ENCODE measurements around the gene ZFP36L1.
A peak's percentile ranks its signal among the peaks of the same experiment; 100 is the strongest.

ZFP36L1 gene

DNA sequence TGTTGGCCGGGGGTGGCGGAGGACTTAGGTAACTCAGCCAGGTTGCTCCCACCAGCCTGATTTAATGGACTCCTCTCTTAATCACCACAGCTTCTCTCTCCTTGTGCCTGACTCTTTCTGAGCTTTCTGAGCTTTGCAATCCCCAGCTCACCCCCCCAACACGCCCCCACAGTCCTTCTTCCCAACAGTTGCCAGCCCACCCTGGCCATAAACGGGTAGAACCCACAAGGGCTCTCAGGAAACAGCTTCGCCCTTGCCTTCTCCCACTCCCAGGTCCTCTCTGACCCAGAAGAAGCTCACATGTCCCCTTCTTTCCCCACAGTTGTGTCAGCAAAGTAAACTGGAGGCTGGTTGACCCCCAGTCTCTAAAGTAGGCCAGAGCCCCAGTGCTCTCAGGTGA, 32.9 kb downstream of the ZFP36L1 start:
- no peak for DNase-seq (ENCODE audit: extremely low read depth, low read depth)
- TF ChIP-seq, protein P1, sequence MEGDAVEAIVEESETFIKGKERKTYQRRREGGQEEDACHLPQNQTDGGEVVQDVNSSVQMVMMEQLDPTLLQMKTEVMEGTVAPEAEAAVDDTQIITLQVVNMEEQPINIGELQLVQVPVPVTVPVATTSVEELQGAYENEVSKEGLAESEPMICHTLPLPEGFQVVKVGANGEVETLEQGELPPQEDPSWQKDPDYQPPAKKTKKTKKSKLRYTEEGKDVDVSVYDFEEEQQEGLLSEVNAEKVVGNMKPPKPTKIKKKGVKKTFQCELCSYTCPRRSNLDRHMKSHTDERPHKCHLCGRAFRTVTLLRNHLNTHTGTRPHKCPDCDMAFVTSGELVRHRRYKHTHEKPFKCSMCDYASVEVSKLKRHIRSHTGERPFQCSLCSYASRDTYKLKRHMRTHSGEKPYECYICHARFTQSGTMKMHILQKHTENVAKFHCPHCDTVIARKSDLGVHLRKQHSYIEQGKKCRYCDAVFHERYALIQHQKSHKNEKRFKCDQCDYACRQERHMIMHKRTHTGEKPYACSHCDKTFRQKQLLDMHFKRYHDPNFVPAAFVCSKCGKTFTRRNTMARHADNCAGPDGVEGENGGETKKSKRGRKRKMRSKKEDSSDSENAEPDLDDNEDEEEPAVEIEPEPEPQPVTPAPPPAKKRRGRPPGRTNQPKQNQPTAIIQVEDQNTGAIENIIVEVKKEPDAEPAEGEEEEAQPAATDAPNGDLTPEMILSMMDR (IDR thresholded peaks at IDR 0.05; ENCODE audit: low read depth, low read length), result no peak

DNA sequence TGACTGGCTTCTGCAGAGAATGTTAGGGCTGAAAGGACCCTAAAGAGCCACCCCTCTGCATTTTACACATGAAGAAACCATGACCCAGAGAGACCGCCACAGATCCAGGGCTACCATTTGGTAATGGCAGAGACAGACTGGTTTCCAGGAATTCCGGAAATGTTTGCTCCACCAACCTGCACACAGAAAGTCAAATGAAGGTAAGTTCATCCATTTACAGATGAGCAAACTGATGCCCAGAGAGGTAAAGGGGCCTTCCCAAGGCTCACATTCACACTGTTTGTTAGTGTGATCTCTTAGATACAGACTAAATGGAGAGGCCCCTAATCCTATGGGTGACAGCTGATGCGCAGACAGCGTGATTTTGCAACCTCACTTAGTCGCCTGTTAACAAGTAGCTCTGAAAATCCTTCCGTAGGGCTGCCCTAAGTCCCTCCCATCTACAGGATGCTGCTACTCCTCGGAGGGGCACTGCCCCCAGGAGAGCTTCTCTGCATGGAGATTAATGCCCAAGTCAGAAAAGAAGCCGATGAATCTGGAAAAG, 33.8 kb downstream of the ZFP36L1 start:
- TF ChIP-seq, protein P1 (IDR thresholded peaks at IDR 0.05; ENCODE audit: low read depth, low read length), result no peak
- no peak for DNase-seq (ENCODE audit: extremely low read depth, low read depth)

DNA sequence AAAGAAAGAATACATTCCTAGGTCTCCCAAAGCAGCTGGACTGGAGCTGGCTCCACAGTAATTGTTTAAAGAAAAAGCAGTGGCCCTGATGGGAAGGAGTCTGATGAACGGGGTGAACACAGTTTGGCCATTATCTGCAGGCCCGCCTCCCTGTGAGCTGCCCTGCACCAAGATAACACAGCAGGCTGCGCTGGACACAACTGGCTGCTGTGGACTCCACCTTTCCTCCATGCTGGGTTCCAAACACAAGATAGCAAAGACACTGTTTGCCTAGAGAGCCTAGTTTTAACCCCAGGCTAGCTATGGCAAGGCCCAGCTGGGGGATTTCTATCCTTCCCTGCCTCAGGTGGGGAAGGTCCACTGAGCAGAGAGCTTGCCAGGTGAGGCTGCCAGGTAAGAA, 34.6 kb downstream of the ZFP36L1 start:
- no peak for DNase-seq (ENCODE audit: extremely low read depth, low read depth)
- TF ChIP-seq, protein P1 (IDR thresholded peaks at IDR 0.05; ENCODE audit: low read depth, low read length), result no peak

DNA sequence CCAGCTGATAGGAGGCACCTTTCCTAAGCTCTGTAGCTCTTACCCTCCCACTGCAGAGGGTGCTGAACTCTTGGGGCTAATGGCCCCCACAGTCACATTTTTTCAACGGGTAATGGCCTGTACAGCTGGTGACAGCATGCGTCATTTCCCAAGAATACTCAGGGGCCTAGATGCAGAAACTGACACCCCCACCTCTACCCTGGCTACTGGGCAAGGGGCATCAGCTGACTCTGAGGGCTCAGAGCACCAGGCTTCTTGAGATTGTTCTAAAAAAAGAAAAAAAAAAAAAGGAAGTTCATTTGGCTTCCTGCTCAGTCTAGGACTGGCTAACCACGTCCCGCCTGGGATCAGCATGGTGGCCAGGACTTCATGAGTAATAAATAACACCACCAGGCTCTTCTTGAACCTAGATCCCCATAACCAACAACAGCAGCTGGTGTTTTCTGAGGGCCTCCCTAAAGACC, 35.2 kb downstream of the ZFP36L1 start:
- TF ChIP-seq, protein P1 (IDR thresholded peaks at IDR 0.05; ENCODE audit: low read depth, low read length), result no peak
- DNase-seq (ENCODE audit: extremely low read depth, low read depth), result no peak

DNA sequence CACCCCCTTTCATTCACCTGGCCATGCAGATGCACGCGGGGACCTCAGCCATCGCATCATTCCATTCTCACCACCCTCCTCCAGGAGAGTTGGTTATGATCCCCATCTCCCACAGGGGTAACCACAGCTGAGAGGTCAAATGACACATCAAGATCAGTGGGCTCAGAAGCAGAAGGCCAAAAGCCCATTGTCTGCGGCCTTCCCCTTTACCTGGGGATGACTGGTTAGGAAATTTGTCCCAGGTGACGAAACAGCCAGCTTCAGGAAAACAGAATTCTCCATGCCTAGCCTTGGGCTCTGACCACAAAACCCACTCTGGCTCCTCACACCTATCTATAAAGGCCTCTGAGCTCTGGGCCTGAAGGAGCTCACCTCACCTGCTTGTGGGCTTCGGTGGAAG, 36.1 kb downstream of the ZFP36L1 start:
- TF ChIP-seq, protein P1 (IDR thresholded peaks at IDR 0.05; ENCODE audit: low read depth, low read length), result no peak
- DNase-seq (ENCODE audit: extremely low read depth, low read depth), result no peak

DNA sequence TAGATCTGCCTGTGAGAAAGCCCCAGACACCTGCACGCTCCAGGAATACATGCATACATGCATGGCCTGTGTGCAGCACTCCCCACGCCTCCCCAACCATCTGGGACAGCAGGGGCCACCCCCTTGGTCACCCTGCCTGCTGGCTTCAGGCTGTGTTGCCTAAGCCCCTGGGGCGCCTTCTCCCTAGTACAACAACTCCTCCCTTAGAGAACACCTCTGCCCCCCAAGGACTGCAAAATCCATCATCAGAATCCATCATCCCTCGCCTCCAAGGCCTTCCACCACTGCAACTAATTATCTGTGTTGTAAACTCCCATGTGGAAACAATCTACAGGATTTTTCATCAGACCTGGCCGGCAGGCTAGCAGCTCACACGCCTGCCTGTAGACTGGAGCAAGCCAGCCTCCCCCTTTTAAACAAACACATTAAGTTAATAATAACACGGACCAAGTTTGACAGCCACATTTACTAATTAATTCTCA, 36.8 kb downstream of the ZFP36L1 start:
- peak; percentile 53 for DNase-seq (ENCODE audit: extremely low read depth, low read depth)
- TF ChIP-seq, protein P1 (IDR thresholded peaks at IDR 0.05; ENCODE audit: low read depth, low read length), result no peak

DNA sequence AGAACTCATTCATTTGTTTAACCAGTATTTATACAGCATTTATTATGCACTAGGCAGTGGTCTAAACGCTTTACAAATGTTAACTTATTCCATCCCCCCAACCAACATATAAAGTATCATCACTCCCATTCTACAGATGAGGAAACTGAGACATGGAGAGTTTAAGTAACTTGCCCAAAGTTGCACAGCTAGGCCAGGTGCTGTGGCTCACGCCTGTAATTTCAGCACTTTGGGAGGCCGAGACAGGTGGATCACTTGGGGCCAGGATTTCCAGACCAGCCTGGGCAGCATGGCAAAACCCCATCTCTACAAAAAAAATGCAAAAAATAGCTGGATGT, 37.9 kb downstream of the ZFP36L1 start:
- DNase-seq (ENCODE audit: extremely low read depth, low read depth), result no peak
- TF ChIP-seq, protein P1 (IDR thresholded peaks at IDR 0.05; ENCODE audit: low read depth, low read length), result no peak

Data from AG09319 (cell line).